Ectodermal cell (in vitro differentiated cells): Measurements from ENCODE around the gene SH3RF1.

Experiments
- H3K27ac ChIP-seq: 2 replicates; pipeline ENCODE4 v1.7.0; 2013; ENCODE audit warnings: mild to moderate bottlenecking, low read depth, low read length; ENCODE audit not compliant: insufficient read depth, poor library complexity, severe bottlenecking
- H3K27me3 ChIP-seq: 2 replicates; pipeline ENCODE4 v1.7.0; 2013; ENCODE audit warnings: mild to moderate bottlenecking, low read length; ENCODE audit not compliant: insufficient read depth, control insufficient read depth, poor library complexity, severe bottlenecking
- H3K36me3 ChIP-seq: one replicate; pipeline ENCODE4 v1.7.0; 2013; ENCODE audit warnings: low read length; ENCODE audit not compliant: control insufficient read depth, insufficient read depth
- H3K4me1 ChIP-seq: one replicate; pipeline ENCODE4 v1.7.0; 2013; ENCODE audit warnings: low read length; ENCODE audit not compliant: control insufficient read depth, insufficient read depth
- H3K4me3 ChIP-seq: 2 replicates; pipeline ENCODE4 v1.7.0; 2013; ENCODE audit warnings: low read depth, low read length, control low read depth; ENCODE audit not compliant: insufficient read depth
- H3K9me3 ChIP-seq: 2 replicates; pipeline ENCODE4 v1.7.0; 2013; ENCODE audit warnings: mild to moderate bottlenecking, low read length, moderate library complexity; ENCODE audit not compliant: control insufficient read depth
- WGBS, 2 experiments: methylation state at CpG; one replicate each; pipeline ENCODE4 v1.1.7; 2013; ENCODE audit warnings: missing lambda C conversion rate in 2 of 2; 5-methylcytosine and 5-hydroxymethylcytosine counted together

SH3RF1 gene

GRCh38 chr4:169263791-169264392 is 6.9 kb downstream of the SH3RF1 start:
- no peak overlapping the region for H3K27ac ChIP-seq
- peaks cover 32% of the 10 kb centered on the region for H3K4me1 ChIP-seq
- no peak overlapping the region for H3K4me3 ChIP-seq
- peaks cover 18% of the 10 kb centered on the region for H3K36me3 ChIP-seq
- no peaks in the 10 kb centered on the region for H3K27me3 ChIP-seq
- no peaks in the 10 kb centered on the region for H3K9me3 ChIP-seq
- 96 to 98% methylated on average over 1 of the region's 1 CpG for WGBS, 2 experiments

- Histone ChIP-seq H3K4me3 (no peak overlapping the region), H3K36me3 (peaks cover 18% of the 10 kb centered on the region), H3K27ac (no peak overlapping the region), H3K9me3 (no peaks in the 10 kb centered on the region), H3K27me3 (no peaks in the 10 kb centered on the region), H3K4me1 (peaks cover 23% of the 10 kb centered on the region)
- 74 to 78% methylated on average over 5 to 6 of the region's 6 CpGs for WGBS, 2 experiments
These were observed 10.4 kb downstream of the SH3RF1 start for GRCh38 chr4:169260217-169260866.

- Histone ChIP-seq H3K27me3 (no peaks in the 10 kb centered on the region), H3K4me1 (peaks cover 23% of the 10 kb centered on the region), H3K36me3 (peaks cover 17% of the 10 kb centered on the region), H3K9me3 (no peaks in the 10 kb centered on the region), H3K27ac (no peak overlapping the region), H3K4me3 (no peak overlapping the region)
- 93 to 95% methylated on average over 6 of the region's 6 CpGs for WGBS, 2 experiments
These were observed 11.5 kb downstream of the SH3RF1 start for GRCh38 chr4:169259271-169259670.

- H3K4me1 ChIP-seq = peaks cover 25% of the 10 kb centered on the region
- no peaks in the 10 kb centered on the region for H3K27me3 ChIP-seq
- WGBS, 2 experiments = 100% methylated on average over 1 of the region's 1 CpG; no CpG with 5 or more reads in 1 of the 2 experiments
- peaks cover 6% of the 10 kb centered on the region for H3K36me3 ChIP-seq
- H3K9me3 ChIP-seq = no peaks in the 10 kb centered on the region
- no peak overlapping the region for H3K27ac ChIP-seq
- H3K4me3 ChIP-seq = no peak overlapping the region
These were observed 12.6 kb downstream of the SH3RF1 start for GRCh38 chr4:169258141-169258540.

GRCh38 chr4:169256856-169257761 is 13.6 kb downstream of the SH3RF1 start:
- Histone ChIP-seq H3K4me3 (no peak overlapping the region), H3K4me1 (peaks cover 35% of the 10 kb centered on the region), H3K27me3 (no peaks in the 10 kb centered on the region), H3K27ac (no peak overlapping the region), H3K36me3 (no peaks in the 10 kb centered on the region), H3K9me3 (no peaks in the 10 kb centered on the region)
- WGBS, 2 experiments = 71 to 76% methylated on average over 4 of the region's 4 CpGs

GRCh38 chr4:169256101-169256612 is 14.6 kb downstream of the SH3RF1 start:
- 100% methylated on average over 1 of the region's 3 CpGs for WGBS, 2 experiments
- Histone ChIP-seq H3K27me3 (no peaks in the 10 kb centered on the region), H3K4me3 (no peak overlapping the region), H3K9me3 (no peaks in the 10 kb centered on the region), H3K27ac (no peak overlapping the region), H3K4me1 (peaks cover 39% of the 10 kb centered on the region), H3K36me3 (no peaks in the 10 kb centered on the region)

- Histone ChIP-seq H3K9me3 (no peaks in the 10 kb centered on the region), H3K27ac (no peak overlapping the region), H3K4me1 (peaks cover 31% of the 10 kb centered on the region), H3K4me3 (no peak overlapping the region), H3K36me3 (peaks cover under 1% of the 10 kb centered on the region), H3K27me3 (no peaks in the 10 kb centered on the region)
- 93 to 95% methylated on average over 5 of the region's 5 CpGs for WGBS, 2 experiments
These were observed 16.2 kb downstream of the SH3RF1 start for GRCh38 chr4:169254546-169254983.

- 0% methylated on average over 1 of the region's 1 CpG for WGBS, 2 experiments
- Histone ChIP-seq H3K9me3 (no peaks in the 10 kb centered on the region), H3K36me3 (peaks cover 6% of the 10 kb centered on the region), H3K4me1 (peaks cover 28% of the 10 kb centered on the region), H3K27me3 (no peaks in the 10 kb centered on the region), H3K27ac (no peak overlapping the region), H3K4me3 (no peak overlapping the region)
These were observed 16.9 kb downstream of the SH3RF1 start for GRCh38 chr4:169253904-169254303.

- Histone ChIP-seq H3K27me3 (no peaks in the 10 kb centered on the region), H3K4me3 (no peak overlapping the region), H3K4me1 (peaks cover 28% of the 10 kb centered on the region), H3K9me3 (no peaks in the 10 kb centered on the region), H3K36me3 (peaks cover 6% of the 10 kb centered on the region), H3K27ac (no peak overlapping the region)
- 83 to 92% methylated on average over 1 to 2 of the region's 2 CpGs for WGBS, 2 experiments
These were observed 17.6 kb downstream of the SH3RF1 start for GRCh38 chr4:169253113-169253671.
